Measurements from ENCODE around the gene RAD9A. TPM values are rescaled to one million over a fixed set of nuclear protein-coding genes. Genes with fewer than 3 reads are reported as not detected.

The RAD9A gene
- total and polyA plus RNA-seq, 3 experiments from 2014 or later, result 9.4 to 38.8 (median 36.8) TPM

DNA sequence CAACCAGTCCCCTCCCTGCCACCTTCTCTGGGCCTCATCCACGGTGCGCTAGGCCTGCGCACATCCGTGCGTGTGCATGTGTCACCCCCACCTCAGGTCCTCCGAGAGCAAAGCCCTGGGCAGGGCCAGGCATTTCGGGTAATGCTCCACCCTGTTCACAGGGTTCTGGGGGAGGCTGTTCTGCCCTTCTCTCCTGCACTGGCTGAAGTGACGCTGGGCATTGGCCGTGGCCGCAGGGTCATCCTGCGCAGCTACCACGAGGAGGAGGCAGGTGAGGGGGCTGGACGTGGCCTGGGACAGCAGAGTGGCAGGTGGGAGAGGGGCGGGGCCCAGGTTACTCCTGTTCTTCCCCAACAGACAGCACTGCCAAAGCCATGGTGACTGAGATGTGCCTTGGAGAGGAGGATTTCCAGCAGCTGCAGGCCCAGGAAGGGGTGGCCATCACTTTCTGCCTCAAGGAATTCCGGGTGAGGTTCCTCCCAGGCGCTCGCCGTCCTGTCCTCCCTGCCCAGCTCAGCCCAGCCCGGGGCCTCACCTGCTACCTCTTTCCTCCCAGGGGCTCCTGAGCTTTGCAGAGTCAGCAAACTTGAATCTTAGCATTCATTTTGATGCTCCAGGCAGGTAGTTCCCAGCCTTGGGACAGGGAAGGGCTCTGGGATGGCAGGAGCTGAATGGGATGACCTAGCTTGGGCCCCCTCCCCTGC, 3.9 kb downstream of the RAD9A start:
- no peaks in the 10 kb centered on the region for H3K27me3 Mint-ChIP-seq

DNA sequence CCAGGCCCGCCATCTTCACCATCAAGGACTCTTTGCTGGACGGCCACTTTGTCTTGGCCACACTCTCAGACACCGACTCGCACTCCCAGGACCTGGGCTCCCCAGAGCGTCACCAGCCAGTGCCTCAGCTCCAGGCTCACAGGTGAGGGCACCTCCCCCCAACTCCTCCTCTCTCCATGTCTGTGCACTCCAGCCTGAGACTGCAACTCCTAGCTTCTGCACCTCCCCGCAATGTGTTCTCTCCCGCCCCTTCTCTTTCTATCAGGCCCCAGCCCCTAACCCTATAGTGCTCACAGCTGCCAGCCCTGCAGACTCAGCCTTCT, 4.4 kb downstream of the RAD9A start:
- H3K4me1 Mint-ChIP-seq, result peaks cover 38 to 72% (median 42%) of the 10 kb centered on the region in 3 donors
- POLR2A ChIA-PET, result interaction anchor here (0.6 to 0.7 kb wide), 2 partner anchors 13 to 44 kb away, joined by 3 to 4 read pairs; no protein-coding TSS in a partner anchor

More for the DNA sequence above, 3.9 kb downstream of the RAD9A start:
- Mint-ChIP-seq H3K27ac (peak overlapping the region in 5 of 8 donors; percentile 33 to 95 (median 80)), H3K4me3 (peak overlapping the region in 1 of 7 donors; percentile 78), H3K4me1 (peaks cover 43 to 73% (median 44%) of the 10 kb centered on the region in 3 donors), H3K9me3 (no peaks in the 10 kb centered on the region), H3K36me3 (peaks cover 4 to 53% (median 4%) of the 10 kb centered on the region in 3 donors)
- Histone ChIP-seq H3K36me3 (ENCODE audit: insufficient read depth, low read length) (peaks cover 24% of the 10 kb centered on the region), H3K27ac (ENCODE audit: low read depth, low read length) (no peak overlapping the region), H3K4me1 (ENCODE audit: insufficient read depth, low read length) (peaks cover 53% of the 10 kb centered on the region), H3K4me3 (ENCODE audit: low read length) (no peak overlapping the region), H3K9me3 (ENCODE audit: low read length) (no peaks in the 10 kb centered on the region), H3K27me3 (ENCODE audit: insufficient read depth, low read length, poor library complexity, severe bottlenecking) (no peaks in the 10 kb centered on the region)
- ChIA-PET CTCF (interaction anchor here (1.4 to 7.2 kb wide), 2 partner anchors 12 to 42 kb away, joined by 4 to 53 read pairs; partner anchors contain the start of gene PTPRCAP), POLR2A (no interaction called here)
- no peak for DNase-seq

DNA sequence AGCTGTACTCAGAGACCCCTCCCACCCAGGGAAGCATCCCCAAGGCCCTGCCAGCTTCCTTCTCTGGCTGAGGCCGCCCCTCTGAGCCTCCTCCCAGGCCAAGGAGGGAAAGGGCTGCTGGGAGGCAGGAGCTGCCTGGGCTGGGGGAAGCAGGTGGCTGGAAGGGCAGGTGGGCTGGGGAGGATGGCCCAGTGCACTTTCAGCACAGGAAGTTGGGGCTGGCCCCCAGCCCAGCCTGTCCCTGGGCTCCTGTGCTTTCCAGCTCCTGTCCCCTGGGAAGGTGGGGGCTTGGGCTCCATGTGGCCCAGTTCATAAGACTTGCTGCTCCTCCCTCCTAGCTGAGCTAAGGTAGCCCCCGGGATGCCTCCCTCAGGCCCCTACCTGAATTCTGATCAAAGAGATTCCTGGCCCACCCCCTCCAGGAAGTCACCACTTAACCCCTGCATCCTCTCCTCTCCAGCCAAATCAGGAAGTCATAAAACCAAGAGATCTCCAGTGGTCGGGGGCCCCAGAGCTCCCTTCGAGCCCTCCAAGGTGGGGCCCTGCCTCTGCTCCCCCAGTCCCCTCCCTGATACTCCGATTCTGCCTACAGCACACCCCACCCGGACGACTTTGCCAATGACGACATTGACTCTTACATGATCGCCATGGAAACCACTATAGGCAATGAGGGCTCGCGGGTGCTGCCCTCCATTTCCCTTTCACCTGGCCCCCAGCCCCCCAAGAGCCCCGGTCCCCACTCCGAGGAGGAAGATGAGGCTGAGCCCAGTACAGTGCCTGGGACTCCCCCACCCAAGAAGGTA, 5.0 kb downstream of the RAD9A start:
- H3K4me1 ChIP-seq (ENCODE audit: insufficient read depth, low read length), result peaks cover 49% of the 10 kb centered on the region
- no peaks in the 10 kb centered on the region for H3K27me3 Mint-ChIP-seq
- no peaks in the 10 kb centered on the region for H3K9me3 Mint-ChIP-seq
- ChIA-PET POLR2A (interaction anchor here (0.6 to 1.4 kb wide), 4 partner anchors 12 to 44 kb away, joined by 3 to 4 read pairs (median 4); partner anchors contain the start of gene POLD4), CTCF (interaction anchor here (1.1 to 7.2 kb wide), 3 partner anchors 12 to 41 kb away, joined by 4 to 53 read pairs (median 6); partner anchors contain the start of gene PTPRCAP)
- H3K4me3 Mint-ChIP-seq, result peak overlapping the region in 6 of 7 donors; percentile 5 to 66 (median 47)
- H3K36me3 Mint-ChIP-seq, result peaks cover 4 to 57% (median 4%) of the 10 kb centered on the region in 3 donors
- H3K27me3 ChIP-seq (ENCODE audit: insufficient read depth, low read length, poor library complexity, severe bottlenecking), result no peaks in the 10 kb centered on the region
- peak in 2 of 5 donors; percentile 56 to 62 for DNase-seq
- H3K27ac Mint-ChIP-seq, result peak overlapping the region; percentile 83 to 94 (median 88)
- H3K9me3 ChIP-seq (ENCODE audit: low read length), result no peaks in the 10 kb centered on the region
- H3K36me3 ChIP-seq (ENCODE audit: insufficient read depth, low read length), result peaks cover 24% of the 10 kb centered on the region
- no peak overlapping the region for H3K27ac ChIP-seq (ENCODE audit: low read depth, low read length)
- H3K4me1 Mint-ChIP-seq, result peaks cover 36 to 67% (median 39%) of the 10 kb centered on the region in 3 donors
- H3K4me3 ChIP-seq (ENCODE audit: low read length), result no peak overlapping the region

More for the DNA sequence above, 4.4 kb downstream of the RAD9A start:
- Histone ChIP-seq H3K27me3 (ENCODE audit: insufficient read depth, low read length, poor library complexity, severe bottlenecking) (no peaks in the 10 kb centered on the region), H3K4me1 (ENCODE audit: insufficient read depth, low read length) (peaks cover 52% of the 10 kb centered on the region), H3K4me3 (ENCODE audit: low read length) (no peak overlapping the region), H3K27ac (ENCODE audit: low read depth, low read length) (no peak overlapping the region), H3K36me3 (ENCODE audit: insufficient read depth, low read length) (peaks cover 24% of the 10 kb centered on the region), H3K9me3 (ENCODE audit: low read length) (no peaks in the 10 kb centered on the region)
- Mint-ChIP-seq H3K9me3 (no peaks in the 10 kb centered on the region), H3K36me3 (peaks cover 4 to 57% (median 4%) of the 10 kb centered on the region in 3 donors), H3K27me3 (no peaks in the 10 kb centered on the region), H3K27ac (peak overlapping the region in 7 of 8 donors; percentile 42 to 95 (median 80)), H3K4me3 (peak overlapping the region in 2 of 7 donors; percentile 5 to 20)
- CTCF ChIA-PET, result interaction anchor here (1.1 to 7.2 kb wide), 3 partner anchors 12 to 42 kb away, joined by 4 to 53 read pairs (median 6); partner anchors contain the start of gene PTPRCAP
- no peak for DNase-seq

DNA sequence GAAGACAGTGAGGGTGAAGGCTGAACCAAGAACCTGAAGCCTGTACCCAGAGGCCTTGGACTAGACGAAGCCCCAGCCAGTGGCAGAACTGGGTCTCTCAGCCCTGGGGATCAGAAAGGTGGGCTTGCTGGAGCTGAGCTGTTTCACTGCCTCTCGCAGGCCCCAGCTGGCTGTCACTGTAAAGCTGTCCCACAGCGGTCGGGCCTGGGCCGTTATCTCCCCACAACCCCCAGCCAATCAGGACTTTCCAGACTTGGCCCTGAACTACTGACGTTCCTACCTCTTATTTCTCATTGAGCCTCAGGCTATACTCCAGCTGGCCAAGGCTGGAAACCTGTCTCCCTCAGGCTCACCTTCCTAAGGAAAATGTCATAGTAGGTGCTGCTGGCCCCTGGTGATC, 5.8 kb downstream of the RAD9A start:
- Histone ChIP-seq H3K4me3 (ENCODE audit: low read length) (no peak overlapping the region), H3K4me1 (ENCODE audit: insufficient read depth, low read length) (peaks cover 53% of the 10 kb centered on the region), H3K27me3 (ENCODE audit: insufficient read depth, low read length, poor library complexity, severe bottlenecking) (no peaks in the 10 kb centered on the region), H3K9me3 (ENCODE audit: low read length) (no peaks in the 10 kb centered on the region), H3K36me3 (ENCODE audit: insufficient read depth, low read length) (peaks cover 24% of the 10 kb centered on the region), H3K27ac (ENCODE audit: low read depth, low read length) (no peak overlapping the region)
- H3K27ac Mint-ChIP-seq, result peak overlapping the region in 7 of 8 donors; percentile 23 to 83 (median 66)
- peak overlapping the region in 3 of 7 donors; percentile 19 to 61 (median 56) for H3K4me3 Mint-ChIP-seq
- ChIA-PET POLR2A (interaction anchor here (0.8 to 1.4 kb wide), 3 partner anchors 14 to 72 kb away, joined by 3 to 4 read pairs (median 4); partner anchors contain the start of genes POLD4 and TMEM134), CTCF (interaction anchor here (7.2 kb wide), 1 partner anchor 14 kb away, joined by 53 read pairs; no protein-coding TSS in a partner anchor)
- H3K27me3 Mint-ChIP-seq, result no peaks in the 10 kb centered on the region
- H3K36me3 Mint-ChIP-seq, result peaks cover 4 to 57% (median 4%) of the 10 kb centered on the region in 3 donors
- H3K4me1 Mint-ChIP-seq, result peaks cover 33 to 68% (median 35%) of the 10 kb centered on the region in 3 donors
- no peak for DNase-seq
- no peaks in the 10 kb centered on the region for H3K9me3 Mint-ChIP-seq

DNA sequence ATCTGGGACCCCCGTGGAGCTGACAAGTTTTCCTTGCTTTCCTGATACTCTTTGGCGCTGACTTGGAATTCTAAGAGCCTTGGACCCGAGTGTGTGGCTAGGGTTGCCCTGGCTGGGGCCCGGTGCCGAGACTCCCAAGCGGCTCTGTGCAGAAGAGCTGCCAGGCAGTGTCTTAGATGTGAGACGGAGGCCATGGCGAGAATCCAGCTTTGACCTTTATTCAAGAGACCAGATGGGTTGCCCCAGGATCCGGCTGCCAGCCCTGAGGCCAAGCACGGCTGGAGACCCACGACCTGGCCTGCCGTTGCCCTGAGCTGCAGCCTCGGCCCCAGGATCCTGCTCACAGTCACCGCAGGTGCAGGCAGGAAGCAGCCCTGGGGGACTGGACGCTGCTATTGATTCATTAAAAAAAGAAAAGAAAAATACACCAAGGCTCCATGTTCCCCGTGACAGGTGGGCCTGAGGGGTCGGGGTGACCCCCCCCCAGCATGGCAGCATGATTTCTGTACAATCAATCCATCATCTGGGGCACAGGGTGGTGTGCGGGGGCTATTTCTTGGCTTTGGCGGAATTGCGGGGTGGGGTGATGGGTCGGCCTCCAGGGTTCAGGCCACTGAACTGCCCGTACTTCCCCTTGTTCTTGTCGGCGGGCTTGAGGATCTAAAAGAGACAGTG, 6.3 kb downstream of the RAD9A start:
- Histone ChIP-seq H3K9me3 (ENCODE audit: low read length) (no peaks in the 10 kb centered on the region), H3K4me1 (ENCODE audit: insufficient read depth, low read length) (peaks cover 55% of the 10 kb centered on the region), H3K27ac (ENCODE audit: low read depth, low read length) (no peak overlapping the region), H3K36me3 (ENCODE audit: insufficient read depth, low read length) (peaks cover 24% of the 10 kb centered on the region), H3K27me3 (ENCODE audit: insufficient read depth, low read length, poor library complexity, severe bottlenecking) (no peaks in the 10 kb centered on the region), H3K4me3 (ENCODE audit: low read length) (no peak overlapping the region)
- POLR2A ChIA-PET, result interaction anchor here (0.8 to 1.4 kb wide), 3 partner anchors 39 to 71 kb away, joined by 4 read pairs; partner anchors contain the start of genes POLD4, PTPRCAP and TMEM134
- CTCF ChIA-PET, result interaction anchor here (7.2 kb wide), 1 partner anchor 14 kb away, joined by 53 read pairs; no protein-coding TSS in a partner anchor
- H3K4me3 Mint-ChIP-seq, result peak overlapping the region in 4 of 7 donors; percentile 8 to 61 (median 48)
- peaks cover 32 to 67% (median 36%) of the 10 kb centered on the region in 3 donors for H3K4me1 Mint-ChIP-seq
- peak overlapping the region in 7 of 8 donors; percentile 50 to 93 (median 73) for H3K27ac Mint-ChIP-seq
- no peaks in the 10 kb centered on the region for H3K27me3 Mint-ChIP-seq
- H3K9me3 Mint-ChIP-seq, result no peaks in the 10 kb centered on the region
- H3K36me3 Mint-ChIP-seq, result peaks cover 4 to 56% (median 4%) of the 10 kb centered on the region in 3 donors
- DNase-seq, result no peak

DNA sequence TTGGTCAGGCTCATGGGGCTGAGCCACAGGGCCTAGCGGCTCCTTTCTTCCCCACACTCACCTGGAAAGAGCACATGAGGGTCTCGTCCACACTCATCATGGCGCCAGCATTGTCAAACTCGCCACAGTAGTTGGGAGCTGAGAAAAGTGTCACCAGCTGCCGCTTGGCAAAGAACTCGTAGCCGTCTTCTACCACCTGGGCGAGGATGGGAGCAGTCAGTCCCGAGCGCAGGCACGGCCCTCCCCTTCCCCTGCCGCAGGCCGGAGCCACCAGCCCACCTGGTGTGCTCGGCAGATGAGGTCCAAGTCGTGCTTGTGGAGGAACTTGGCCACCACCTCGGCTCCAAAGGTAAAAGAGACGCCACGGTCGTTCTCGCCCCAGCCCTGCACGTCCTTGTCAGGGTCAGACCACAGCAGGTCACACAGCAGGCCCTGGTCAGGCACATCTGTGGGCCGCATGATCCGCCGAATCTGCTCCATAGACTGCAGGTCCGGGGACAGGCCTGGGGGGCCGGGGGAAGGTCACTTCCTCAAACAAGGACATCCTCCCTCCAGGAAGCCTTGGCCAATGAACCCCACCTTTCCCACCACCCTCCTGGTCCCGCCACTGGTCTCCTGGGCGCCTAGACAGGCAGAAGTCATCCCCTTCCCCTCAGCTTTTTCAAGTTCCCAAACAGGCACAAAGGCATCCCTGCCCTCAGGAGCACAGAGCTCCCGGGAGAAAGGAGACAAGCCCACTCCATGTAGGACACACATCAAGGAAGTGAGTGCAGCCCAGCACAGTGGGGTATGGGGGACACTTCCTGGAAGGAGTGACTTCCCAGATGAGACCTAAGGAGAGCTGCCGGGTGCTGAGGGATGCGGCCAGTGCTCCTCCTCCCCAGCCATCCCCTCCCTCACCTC, 7.1 kb downstream of the RAD9A start:
- H3K9me3 ChIP-seq (ENCODE audit: low read length), result no peaks in the 10 kb centered on the region
- peak overlapping the region; percentile 10 to 99 (median 61) for H3K4me3 Mint-ChIP-seq

More for the DNA sequence above, 7.1 kb downstream of the RAD9A start:
- no peaks in the 10 kb centered on the region for H3K27me3 Mint-ChIP-seq
- no peak overlapping the region for H3K27ac ChIP-seq (ENCODE audit: low read depth, low read length)
- peaks cover 31 to 66% (median 39%) of the 10 kb centered on the region in 3 donors for H3K4me1 Mint-ChIP-seq
- H3K27ac Mint-ChIP-seq, result peak overlapping the region in 6 of 8 donors; percentile 50 to 93 (median 59)
- H3K4me3 ChIP-seq (ENCODE audit: low read length), result no peak overlapping the region
- H3K9me3 Mint-ChIP-seq, result no peaks in the 10 kb centered on the region
- CTCF ChIA-PET, result interaction anchor here (7.2 kb wide), 1 partner anchor 15 kb away, joined by 53 read pairs; no protein-coding TSS in a partner anchor
- no peaks in the 10 kb centered on the region for H3K27me3 ChIP-seq (ENCODE audit: insufficient read depth, low read length, poor library complexity, severe bottlenecking)
- H3K36me3 Mint-ChIP-seq, result peaks cover 4 to 53% (median 4%) of the 10 kb centered on the region in 3 donors
- H3K4me1 ChIP-seq (ENCODE audit: insufficient read depth, low read length), result peaks cover 59% of the 10 kb centered on the region
- POLR2A ChIA-PET, result interaction anchor here (0.6 to 1.1 kb wide), 4 partner anchors 8 to 45 kb away, joined by 3 to 4 read pairs (median 3); partner anchors contain the start of gene PTPRCAP
- H3K36me3 ChIP-seq (ENCODE audit: insufficient read depth, low read length), result peaks cover 24% of the 10 kb centered on the region
- peak in 1 of 5 donors; percentile 48 for DNase-seq

Measured in CD8-positive, alpha-beta memory T cell (primary cell).